ENCODE data around the gene CPNE4. TPM values are rescaled to one million over a fixed set of nuclear protein-coding genes. Genes with fewer than 3 reads are reported as not detected.
"Not testable (repeated sequence)": the region's sequence is repeated elsewhere in the genome, so short reads cannot be mapped to it uniquely, and the experiment has no call there.

CPNE4 gene
- total RNA-seq, 2 experiments from 2014 or later, result not detected

DNA sequence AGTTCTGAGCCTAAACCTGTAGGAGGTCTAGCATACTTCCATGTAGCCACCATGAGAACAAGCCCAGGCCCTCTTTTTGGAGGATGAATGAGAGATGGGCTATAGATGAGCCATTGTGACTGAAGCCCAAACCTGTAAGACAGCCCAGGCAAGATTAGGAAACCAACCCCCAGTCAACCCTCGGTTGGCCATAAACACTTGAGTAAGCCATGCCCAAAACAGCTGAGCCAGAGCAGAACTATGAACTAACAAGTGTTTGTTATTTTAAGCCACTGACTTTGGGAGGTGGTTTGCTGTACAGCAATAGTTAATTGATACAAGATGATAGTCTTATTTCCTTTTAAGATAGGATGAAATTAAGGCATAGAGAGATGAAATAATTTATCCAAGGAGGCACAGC, 12.4 kb upstream of the CPNE4 start:
- no peak overlapping the region for H3K27ac Mint-ChIP-seq
- ATAC-seq (no peak), DNase-seq (no peak)
- H3K4me3 Mint-ChIP-seq, result no peak overlapping the region
- POLR2A ChIA-PET, result no interaction called here
- no peaks in the 10 kb centered on the region for H3K36me3 Mint-ChIP-seq (ENCODE audit: low read depth)
- no peaks in the 10 kb centered on the region for H3K9me3 Mint-ChIP-seq
- TF ChIP-seq, protein P1, sequence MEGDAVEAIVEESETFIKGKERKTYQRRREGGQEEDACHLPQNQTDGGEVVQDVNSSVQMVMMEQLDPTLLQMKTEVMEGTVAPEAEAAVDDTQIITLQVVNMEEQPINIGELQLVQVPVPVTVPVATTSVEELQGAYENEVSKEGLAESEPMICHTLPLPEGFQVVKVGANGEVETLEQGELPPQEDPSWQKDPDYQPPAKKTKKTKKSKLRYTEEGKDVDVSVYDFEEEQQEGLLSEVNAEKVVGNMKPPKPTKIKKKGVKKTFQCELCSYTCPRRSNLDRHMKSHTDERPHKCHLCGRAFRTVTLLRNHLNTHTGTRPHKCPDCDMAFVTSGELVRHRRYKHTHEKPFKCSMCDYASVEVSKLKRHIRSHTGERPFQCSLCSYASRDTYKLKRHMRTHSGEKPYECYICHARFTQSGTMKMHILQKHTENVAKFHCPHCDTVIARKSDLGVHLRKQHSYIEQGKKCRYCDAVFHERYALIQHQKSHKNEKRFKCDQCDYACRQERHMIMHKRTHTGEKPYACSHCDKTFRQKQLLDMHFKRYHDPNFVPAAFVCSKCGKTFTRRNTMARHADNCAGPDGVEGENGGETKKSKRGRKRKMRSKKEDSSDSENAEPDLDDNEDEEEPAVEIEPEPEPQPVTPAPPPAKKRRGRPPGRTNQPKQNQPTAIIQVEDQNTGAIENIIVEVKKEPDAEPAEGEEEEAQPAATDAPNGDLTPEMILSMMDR (IDR thresholded peaks at IDR 0.05), result no peak
- no peaks in the 10 kb centered on the region for H3K27me3 Mint-ChIP-seq
- CTCF ChIA-PET, result no interaction called here
- intact Hi-C loops (cut with micrococcal nuclease), result loop anchor here (10.0 kb wide), 1 partner anchor 128 kb away; no protein-coding TSS in a partner anchor
- H3K4me1 Mint-ChIP-seq (ENCODE audit: low read depth), result no peaks in the 10 kb centered on the region

DNA sequence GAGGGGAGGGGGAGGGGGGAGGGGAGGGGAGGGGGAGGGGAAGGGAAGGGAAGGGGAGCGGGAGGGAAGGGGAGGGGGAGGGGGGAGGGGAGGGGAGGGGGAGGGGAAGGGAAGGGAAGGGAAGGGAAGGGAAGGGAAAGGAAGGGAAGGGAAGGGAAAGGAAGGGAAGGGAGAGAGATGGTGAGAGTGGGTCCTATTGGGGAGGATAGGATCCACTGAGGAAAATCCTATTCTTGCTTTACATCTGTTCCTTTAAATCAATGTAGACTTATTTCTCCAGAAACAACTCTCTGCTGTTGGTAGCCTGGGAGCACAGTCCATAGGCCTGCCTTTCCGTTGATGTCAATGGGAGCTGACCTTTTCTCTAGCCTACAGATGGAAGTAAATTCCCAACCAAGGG, 10.1 kb upstream of the CPNE4 start:
- H3K4me3 Mint-ChIP-seq; ATAC-seq; DNase-seq; H3K27ac Mint-ChIP-seq; H3K36me3 Mint-ChIP-seq (ENCODE audit: low read depth); POLR2A ChIA-PET; H3K9me3 Mint-ChIP-seq; CTCF ChIA-PET; H3K4me1 Mint-ChIP-seq (ENCODE audit: low read depth); H3K27me3 Mint-ChIP-seq: not testable (repeated sequence)
- intact Hi-C loops (cut with micrococcal nuclease), result loop anchor here (10.0 kb wide), 1 partner anchor 130 kb away; no protein-coding TSS in a partner anchor

DNA sequence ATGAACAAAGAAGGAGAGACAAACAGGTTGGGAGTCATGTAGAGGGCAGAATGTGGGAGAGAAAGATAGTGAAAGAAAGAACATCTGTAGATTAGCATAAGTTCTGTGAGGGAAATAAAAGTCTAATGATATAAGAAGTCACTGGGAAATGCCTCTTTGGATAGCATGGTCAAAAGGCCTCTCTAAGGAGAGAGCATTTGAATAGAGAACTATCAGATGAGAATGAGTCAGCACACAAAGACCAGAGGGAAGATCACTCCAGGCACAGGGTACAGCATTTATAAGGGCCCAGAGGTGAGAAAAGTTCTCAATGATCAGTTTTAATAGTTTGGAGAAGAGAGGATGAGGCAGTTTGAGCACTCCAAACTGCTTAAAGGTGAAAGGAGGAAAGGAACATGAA, 7.9 kb upstream of the CPNE4 start:
- TF ChIP-seq, protein P1 (IDR thresholded peaks at IDR 0.05), result no peak
- no peaks in the 10 kb centered on the region for H3K36me3 Mint-ChIP-seq (ENCODE audit: low read depth)
- ATAC-seq (no peak), DNase-seq (no peak)
- H3K27ac Mint-ChIP-seq, result no peak overlapping the region
- intact Hi-C loops (cut with micrococcal nuclease), result loop anchor here (10.0 kb wide), 1 partner anchor 132 kb away; no protein-coding TSS in a partner anchor
- no peak overlapping the region for H3K4me3 Mint-ChIP-seq
- ChIA-PET POLR2A (no interaction called here), CTCF (no interaction called here)
- no peaks in the 10 kb centered on the region for H3K4me1 Mint-ChIP-seq (ENCODE audit: low read depth)
- H3K27me3 Mint-ChIP-seq, result peaks cover 10% of the 10 kb centered on the region
- H3K9me3 Mint-ChIP-seq, result no peaks in the 10 kb centered on the region

DNA sequence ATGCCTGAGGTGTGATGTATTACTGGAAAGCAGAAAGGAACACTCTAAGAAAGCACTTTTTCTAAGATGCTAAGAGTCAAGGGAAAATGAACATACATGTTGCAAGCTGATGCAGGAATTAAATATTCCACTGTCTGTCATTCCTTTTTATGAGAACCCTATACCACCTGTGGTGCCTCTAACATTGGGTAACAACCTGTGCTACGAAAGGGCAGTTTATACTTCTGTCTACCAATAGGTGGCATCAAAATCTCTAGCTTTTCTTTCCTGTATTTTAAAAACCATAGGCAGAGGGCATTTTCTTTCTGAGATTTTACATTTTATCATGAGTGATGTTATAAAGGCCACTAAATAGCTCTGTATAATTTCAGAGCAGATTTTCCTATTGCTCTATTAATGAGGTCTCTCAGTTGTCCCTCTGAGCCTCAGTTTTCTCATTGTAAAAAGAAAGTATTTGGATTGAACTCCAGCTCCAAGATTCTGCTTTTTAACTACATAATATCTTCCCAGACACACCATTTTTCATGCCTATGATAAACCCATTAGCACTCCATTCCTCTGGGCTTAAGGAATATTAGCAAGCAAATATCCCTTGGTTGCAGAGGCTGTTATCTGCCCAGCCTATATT, 3.5 kb upstream of the CPNE4 start:
- no peak overlapping the region for H3K4me3 Mint-ChIP-seq
- intact Hi-C loops (cut with micrococcal nuclease), result loop anchor here (10.0 kb wide), 1 partner anchor 1004 kb away; no protein-coding TSS in a partner anchor

DNA sequence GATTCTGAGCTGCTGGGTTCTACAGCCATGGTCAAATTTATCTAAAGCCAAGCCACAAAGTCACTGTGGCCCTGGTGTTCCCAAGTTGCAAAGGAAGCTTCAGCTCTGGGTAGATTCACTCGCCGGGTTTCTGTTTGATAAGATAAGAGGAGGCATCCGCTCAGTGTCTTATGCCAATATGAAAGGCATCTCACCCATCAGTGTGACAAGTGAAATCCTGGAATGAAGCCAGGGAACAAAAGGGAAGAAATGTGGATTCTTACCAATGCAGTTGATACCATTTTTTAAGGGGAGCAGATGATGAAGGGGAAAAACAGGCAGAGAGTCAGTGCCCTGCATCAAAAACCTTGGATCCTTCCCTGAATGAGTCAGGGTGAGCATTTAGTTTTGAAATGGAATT, 2.8 kb upstream of the CPNE4 start:
- Mint-ChIP-seq H3K4me3 (no peak overlapping the region), H3K4me1 (ENCODE audit: low read depth) (peaks cover 7% of the 10 kb centered on the region), H3K36me3 (ENCODE audit: low read depth) (peaks cover 1% of the 10 kb centered on the region), H3K27me3 (peaks cover 54% of the 10 kb centered on the region), H3K27ac (no peak overlapping the region), H3K9me3 (no peaks in the 10 kb centered on the region)
- POLR2A ChIA-PET, result no interaction called here
- CTCF ChIA-PET, result interaction anchor here (1.0 to 3.8 kb wide), 5 partner anchors 8 to 306 kb away, joined by 4 to 17 read pairs (median 9); no protein-coding TSS in a partner anchor
- TF ChIP-seq, protein P1 (IDR thresholded peaks at IDR 0.05), result no peak
- no peak for DNase-seq
- ATAC-seq, result no peak
- intact Hi-C loops (cut with micrococcal nuclease), result loop anchor here (10.0 kb wide), 1 partner anchor 1003 kb away; no protein-coding TSS in a partner anchor

More for the DNA sequence above, 3.5 kb upstream of the CPNE4 start:
- no peaks in the 10 kb centered on the region for H3K9me3 Mint-ChIP-seq
- H3K27me3 Mint-ChIP-seq, result peaks cover 48% of the 10 kb centered on the region
- TF ChIP-seq, protein P1 (IDR thresholded peaks at IDR 0.05), result peak; percentile 51
- H3K27ac Mint-ChIP-seq, result no peak overlapping the region
- POLR2A ChIA-PET, result no interaction called here
- CTCF ChIA-PET, result interaction anchor here (0.7 to 3.8 kb wide), 8 partner anchors 8 to 305 kb away, joined by 3 to 17 read pairs (median 6); no protein-coding TSS in a partner anchor
- H3K36me3 Mint-ChIP-seq (ENCODE audit: low read depth), result peaks cover 1% of the 10 kb centered on the region
- DNase-seq (no peak), ATAC-seq (no peak)
- H3K4me1 Mint-ChIP-seq (ENCODE audit: low read depth), result peaks cover 7% of the 10 kb centered on the region

Measured in activated CD8-positive, alpha-beta T cell treated with anti-CD3 and anti-CD28 coated beads for 36 hours (primary cell).